ENCODE data around the gene HS2ST1.

HS2ST1 gene

GRCh38 chr1:87143413-87144135 is 229.1 kb downstream of the HS2ST1 start:
- Histone ChIP-seq H3K36me3 (no peaks in the 10 kb centered on the region), H3K27me3 (no peaks in the 10 kb centered on the region), H3K27ac (no peak overlapping the region), H3K9me3 (no peaks in the 10 kb centered on the region), H3K4me1 (no peaks in the 10 kb centered on the region), H3K4me3 (no peak overlapping the region)
- intact Hi-C loops (cut with DNase I; ENCODE audit: low total_unique reads): no loop called here
- TF ChIP-seq, protein P1, sequence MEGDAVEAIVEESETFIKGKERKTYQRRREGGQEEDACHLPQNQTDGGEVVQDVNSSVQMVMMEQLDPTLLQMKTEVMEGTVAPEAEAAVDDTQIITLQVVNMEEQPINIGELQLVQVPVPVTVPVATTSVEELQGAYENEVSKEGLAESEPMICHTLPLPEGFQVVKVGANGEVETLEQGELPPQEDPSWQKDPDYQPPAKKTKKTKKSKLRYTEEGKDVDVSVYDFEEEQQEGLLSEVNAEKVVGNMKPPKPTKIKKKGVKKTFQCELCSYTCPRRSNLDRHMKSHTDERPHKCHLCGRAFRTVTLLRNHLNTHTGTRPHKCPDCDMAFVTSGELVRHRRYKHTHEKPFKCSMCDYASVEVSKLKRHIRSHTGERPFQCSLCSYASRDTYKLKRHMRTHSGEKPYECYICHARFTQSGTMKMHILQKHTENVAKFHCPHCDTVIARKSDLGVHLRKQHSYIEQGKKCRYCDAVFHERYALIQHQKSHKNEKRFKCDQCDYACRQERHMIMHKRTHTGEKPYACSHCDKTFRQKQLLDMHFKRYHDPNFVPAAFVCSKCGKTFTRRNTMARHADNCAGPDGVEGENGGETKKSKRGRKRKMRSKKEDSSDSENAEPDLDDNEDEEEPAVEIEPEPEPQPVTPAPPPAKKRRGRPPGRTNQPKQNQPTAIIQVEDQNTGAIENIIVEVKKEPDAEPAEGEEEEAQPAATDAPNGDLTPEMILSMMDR (IDR thresholded peaks at IDR 0.05): no peak
- no peak for DNase-seq

DNA sequence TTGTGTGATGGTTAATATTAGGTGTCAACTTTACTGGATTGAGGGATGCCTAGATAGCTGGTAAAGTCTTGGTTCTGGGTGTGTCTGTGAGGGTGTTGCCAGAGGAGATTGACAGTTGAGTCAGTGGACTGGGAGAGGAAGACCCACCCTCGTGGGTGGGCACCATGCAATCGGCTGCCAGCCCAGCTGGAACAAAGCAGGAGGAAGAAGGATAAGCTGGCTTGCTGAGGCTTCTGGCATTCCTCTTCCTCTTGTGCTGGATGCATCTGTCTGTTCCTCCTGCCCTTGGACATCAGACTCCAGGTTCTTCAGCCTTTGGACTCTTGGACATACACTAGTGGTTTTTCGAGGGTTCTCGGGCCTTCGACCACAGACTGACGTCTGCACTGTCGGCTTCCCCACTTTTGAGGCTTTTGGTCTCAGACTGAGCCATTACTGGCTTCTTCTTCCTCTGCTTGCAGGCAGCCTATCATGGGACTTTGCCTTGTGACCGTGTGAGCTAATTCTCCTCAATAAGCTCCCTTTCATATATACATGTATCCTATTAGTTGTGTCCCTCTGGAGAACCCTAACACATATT is 230.0 kb downstream of the HS2ST1 start:
- intact Hi-C loops (cut with DNase I; ENCODE audit: low total_unique reads): no loop called here
- Histone ChIP-seq H3K4me3 (no peak overlapping the region), H3K4me1 (peaks cover 0 to under 1% (median 0%) of the 10 kb centered on the region in 4 donors), H3K9me3 (no peaks in the 10 kb centered on the region), H3K27ac (no peak overlapping the region), H3K36me3 (no peaks in the 10 kb centered on the region), H3K27me3 (no peaks in the 10 kb centered on the region)
- TF ChIP-seq, protein P1 (IDR thresholded peaks at IDR 0.05): no peak
- no peak for DNase-seq

DNA sequence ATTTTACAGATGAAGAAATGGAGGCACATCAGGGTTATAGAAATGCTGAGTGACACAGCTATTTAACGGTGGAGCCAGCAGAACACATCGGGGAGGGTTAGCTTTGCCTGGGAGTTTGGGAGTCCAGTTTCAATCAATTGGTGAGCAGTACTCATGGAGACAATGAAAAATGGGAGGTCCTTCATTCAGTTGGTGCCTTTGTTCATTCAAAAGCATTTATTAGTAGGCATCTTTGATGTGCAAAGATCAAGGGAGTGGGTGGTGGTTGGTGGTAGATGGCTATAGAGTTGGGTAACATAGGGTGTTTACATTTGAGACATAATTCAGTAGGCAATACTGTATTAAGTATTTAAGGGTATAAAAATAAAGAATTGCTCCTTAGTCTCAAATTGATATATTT is 230.5 kb downstream of the HS2ST1 start:
- H3K27ac ChIP-seq: no peak overlapping the region
- H3K4me1 ChIP-seq: peaks cover 0 to 3% (median 0%) of the 10 kb centered on the region in 4 donors
- no peaks in the 10 kb centered on the region for H3K36me3 ChIP-seq
- intact Hi-C loops (cut with DNase I; ENCODE audit: low total_unique reads): no loop called here
- H3K27me3 ChIP-seq: no peaks in the 10 kb centered on the region
- H3K4me3 ChIP-seq: no peak overlapping the region
- TF ChIP-seq, protein P1 (IDR thresholded peaks at IDR 0.05): no peak
- H3K9me3 ChIP-seq: no peaks in the 10 kb centered on the region
- DNase-seq: no peak

DNA sequence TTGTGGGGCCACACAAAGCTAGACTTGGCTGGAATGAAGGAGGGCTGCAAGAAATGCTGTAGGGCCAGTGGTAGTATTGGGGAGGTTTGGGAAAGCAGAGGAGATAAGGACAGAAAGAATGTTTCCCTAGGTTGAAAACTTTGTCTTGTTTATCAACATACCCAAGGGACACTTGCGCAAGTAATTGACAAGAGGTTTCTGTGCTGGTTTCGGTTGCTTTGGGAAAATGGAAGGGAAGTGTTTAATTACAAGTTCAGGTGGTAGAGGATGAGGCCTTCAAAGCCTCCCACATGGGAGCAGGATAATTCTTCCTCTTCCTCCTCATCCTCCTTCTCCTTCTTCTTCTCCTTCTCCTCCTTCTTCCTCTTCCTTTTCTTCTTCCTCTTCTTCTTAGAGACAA is 232.1 kb downstream of the HS2ST1 start:
- TF ChIP-seq, protein P1 (IDR thresholded peaks at IDR 0.05): no peak
- Histone ChIP-seq H3K9me3 (no peaks in the 10 kb centered on the region), H3K36me3 (no peaks in the 10 kb centered on the region), H3K27me3 (no peaks in the 10 kb centered on the region), H3K27ac (no peak overlapping the region), H3K4me3 (no peak overlapping the region), H3K4me1 (peaks cover 0 to 3% (median 2%) of the 10 kb centered on the region in 4 donors)
- intact Hi-C loops (cut with DNase I; ENCODE audit: low total_unique reads): no loop called here
- DNase-seq: no peak

DNA sequence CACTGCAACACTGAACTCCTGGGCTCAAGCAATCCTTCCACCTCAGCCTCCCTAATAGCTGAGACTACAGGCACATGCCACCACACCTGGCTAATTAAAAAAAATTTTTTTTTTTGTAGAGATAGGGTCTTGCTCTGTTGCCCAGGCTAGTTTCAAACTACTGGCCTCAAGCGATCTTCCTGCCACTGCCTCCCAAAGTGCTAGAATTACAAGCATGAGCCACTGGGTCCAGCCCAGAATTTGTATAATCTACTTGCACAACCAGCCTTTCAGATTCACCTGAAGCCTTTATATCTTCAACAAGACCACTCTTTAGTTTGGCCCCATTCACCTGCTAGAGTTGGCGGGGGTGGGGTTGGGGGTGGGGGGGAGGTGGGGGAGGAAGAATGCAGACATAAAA is 232.6 kb downstream of the HS2ST1 start:
- no peaks in the 10 kb centered on the region for H3K9me3 ChIP-seq
- H3K4me3 ChIP-seq: no peak overlapping the region
- peaks cover 0 to 8% (median 3%) of the 10 kb centered on the region in 4 donors for H3K4me1 ChIP-seq
- H3K27me3 ChIP-seq: no peaks in the 10 kb centered on the region
- no peaks in the 10 kb centered on the region for H3K36me3 ChIP-seq
- DNase-seq: no peak
- TF ChIP-seq, protein P1 (IDR thresholded peaks at IDR 0.05): no peak
- intact Hi-C loops (cut with DNase I; ENCODE audit: low total_unique reads): no loop called here
- H3K27ac ChIP-seq: no peak overlapping the region
